CD4-positive, alpha-beta memory T cell (primary cell): Measurements from ENCODE around the gene SLC48A1. TPM values are rescaled to one million over a fixed set of nuclear protein-coding genes. Genes with fewer than 3 reads are reported as not detected.

ENCODE experiments used
- CTCF ChIA-PET: fragments of 350-600 bp; sonication (Branson Sonifier 250); formaldehyde crosslinking; loops from one replicate; lab custom pipeline; 2021; ENCODE audit warnings: inconsistent platforms; ENCODE audit not compliant: partially characterized antibody; lab: Charles Lee
- POLR2A ChIA-PET: fragments of 350-600 bp; sonication (Branson Sonifier 250); formaldehyde crosslinking; loops from one replicate; lab custom pipeline; 2021; ENCODE audit not compliant: partially characterized antibody; lab: Charles Lee
- DNase-seq, 5 donors: peaks; one replicate each; pipeline versions ENCODE4 v3.0.0 to v3.0.0-alpha.2; 2020 to 2022; ENCODE audit warnings: mixed read lengths in 1 of 5
- H3K27ac ChIP-seq: one replicate; pipeline ENCODE4 v1.7.0; 2013; ENCODE audit warnings: low read depth, low read length
- H3K27me3 ChIP-seq: 2 replicates; pipeline ENCODE4 v1.7.0; 2013; ENCODE audit warnings: mild to moderate bottlenecking, low read length, moderate library complexity; ENCODE audit not compliant: insufficient read depth
- H3K36me3 ChIP-seq: 2 replicates; pipeline ENCODE4 v1.7.0; 2013; ENCODE audit warnings: mild to moderate bottlenecking, low read length, moderate library complexity; ENCODE audit not compliant: insufficient read depth
- H3K4me1 ChIP-seq: 2 replicates; pipeline ENCODE4 v1.7.0; 2013; ENCODE audit warnings: mild to moderate bottlenecking, low read length, moderate library complexity; ENCODE audit not compliant: insufficient read depth
- H3K4me3 ChIP-seq, 2 donors: one replicate each; pipeline ENCODE4 v1.7.0; 2013; ENCODE audit warnings: low read length in 2 of 2, mild to moderate bottlenecking in 1 of 2
- H3K9me3 ChIP-seq, 2 donors: one replicate each; pipeline ENCODE4 v1.7.0; 2013; ENCODE audit warnings: low read length in 2 of 2, control low read depth in 1 of 2; ENCODE audit not compliant: control insufficient read depth in 1 of 2
- H3K27ac Mint-ChIP-seq, 7 donors: one replicate each; pipeline ENCODE4 v1.8.0; 2020 to 2021; ENCODE audit warnings: mixed read lengths in 7 of 7, mild to moderate bottlenecking in 6 of 7, inconsistent platforms in 3 of 7, moderate library complexity in 3 of 7
- H3K27me3 Mint-ChIP-seq, 2 donors: one replicate each; pipeline ENCODE4 v1.8.0; 2020 to 2021; ENCODE audit warnings: mixed read lengths in 2 of 2
- H3K36me3 Mint-ChIP-seq, 2 donors: one replicate each; pipeline ENCODE4 v1.8.0; 2020 to 2021; ENCODE audit warnings: mixed read lengths in 2 of 2, inconsistent platforms in 1 of 2, mild to moderate bottlenecking in 1 of 2
- H3K4me1 Mint-ChIP-seq, 4 donors: one replicate each; pipeline ENCODE4 v1.8.0; 2020 to 2021; ENCODE audit warnings: mixed read lengths in 4 of 4, mild to moderate bottlenecking in 1 of 4
- H3K4me3 Mint-ChIP-seq, 8 donors: one replicate each; pipeline ENCODE4 v1.8.0; 2020 to 2021; ENCODE audit warnings: mixed read lengths in 8 of 8, mild to moderate bottlenecking in 7 of 8, moderate library complexity in 6 of 8, inconsistent platforms in 3 of 8
- H3K9me3 Mint-ChIP-seq, 8 donors: one replicate each; pipeline ENCODE4 v1.8.0; 2020 to 2021; ENCODE audit warnings: mixed read lengths in 8 of 8, mild to moderate bottlenecking in 5 of 8, inconsistent platforms in 3 of 8, moderate library complexity in 1 of 8
- intact Hi-C: fragments of 100-400 bp; cut with micrococcal nuclease; formaldehyde crosslinking; loops from one replicate; pipeline ENCODE4 v1.15.1; 2023
- polyA plus RNA-seq, 2 donors: library from polyadenylated mRNA; unstranded; fragments of 300-500 nt; fragmentation: Illumina TruSeq; gene quantifications; one replicate each; pipeline ENCODE4 v1.2.3, GENCODE V29; 2021
- total RNA-seq, 2 experiments: library from RNA; stranded (reverse); gene quantifications; one replicate each; pipeline ENCODE4 v1.2.3, GENCODE V29; 2021

Gene SLC48A1
- total and polyA plus RNA-seq, 4 experiments from 2014 or later = 8.7 to 12.3 (median 10.6) TPM

DNA sequence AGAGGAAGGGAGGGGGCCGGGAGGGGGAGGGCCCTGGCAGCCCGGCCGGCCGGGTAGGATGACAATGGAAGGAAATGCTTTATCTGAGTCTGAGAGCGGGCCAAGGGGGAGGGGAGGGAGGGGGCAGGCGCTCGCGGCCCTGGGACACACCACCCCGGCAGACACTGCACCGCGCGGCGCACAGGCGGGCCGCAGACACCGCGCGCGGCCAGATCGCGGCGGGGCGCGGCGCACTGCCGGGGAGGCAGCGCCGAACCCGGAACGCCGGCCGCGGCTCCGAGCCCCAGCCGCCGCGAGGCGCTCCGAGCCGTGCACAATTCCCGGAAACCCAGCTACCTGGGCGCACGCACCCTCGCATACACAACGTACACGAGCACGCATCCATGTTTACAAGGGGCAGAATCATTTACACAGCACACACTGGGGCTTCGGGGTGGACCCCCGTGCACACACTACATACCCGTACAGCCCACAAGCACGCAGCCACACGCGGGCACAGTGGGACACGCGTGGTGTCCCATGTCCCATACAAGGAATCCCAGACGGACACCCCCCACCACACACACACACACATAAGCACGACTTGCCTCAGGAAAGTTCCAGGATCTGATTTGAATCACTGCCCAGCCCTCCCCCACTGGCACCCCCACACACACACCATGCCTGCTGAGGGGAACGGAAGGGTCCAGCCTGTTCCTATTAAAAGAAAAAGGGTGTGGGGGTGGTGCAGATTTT lies 47.0 kb downstream of the SLC48A1 start, which contains the start of gene HDAC7:
TSS of gene HDAC7 (minus strand) at position 8 of the 735 bp plus-strand sequence. CDS start 118 bp downstream, outside the sequence.
- H3K36me3 ChIP-seq = no peaks in the 10 kb centered on the region
- H3K27ac ChIP-seq = peak within 1 kb of the TSS; percentile 79
- no peaks in the 10 kb centered on the region for H3K9me3 ChIP-seq
- H3K27me3 ChIP-seq = no peaks in the 10 kb centered on the region
- Mint-ChIP-seq H3K4me3 (peak within 1 kb of the TSS; percentile 91 to 97 (median 95)), H3K27me3 (no peaks in the 10 kb centered on the region), H3K27ac (peak within 1 kb of the TSS; percentile 93 to 98 (median 97)), H3K9me3 (peaks cover 0 to 2% (median 0%) of the 10 kb centered on the region in 8 donors), H3K4me1 (peaks cover 62 to 87% (median 77%) of the 10 kb centered on the region in 4 donors), H3K36me3 (peaks cover 0 to 9% of the 10 kb centered on the region in 2 donors)
- intact Hi-C loops = loop anchor here (1.0 kb wide), 2 partner anchors 10 to 13 kb away; no protein-coding TSS in a partner anchor
- ChIA-PET CTCF (interaction anchor here (0.6 to 6.9 kb wide), 4 partner anchors 10 to 77 kb away, joined by 3 to 223 read pairs (median 41); no protein-coding TSS in a partner anchor), POLR2A (interaction anchor here (1.0 to 8.2 kb wide), 16 partner anchors 10 to 114 kb away, joined by 3 to 270 read pairs (median 4); partner anchors contain the start of genes RPAP3 and SLC48A1)
- peak; percentile 55 to 86 (median 68) for DNase-seq
- peak within 1 kb of the TSS; percentile 79 to 84 for H3K4me3 ChIP-seq
- peaks cover 87% of the 10 kb centered on the region for H3K4me1 ChIP-seq

- no peaks in the 10 kb centered on the region for H3K27me3 Mint-ChIP-seq
- peak overlapping the region; percentile 93 to 98 (median 97) for H3K27ac Mint-ChIP-seq
- no peaks in the 10 kb centered on the region for H3K36me3 ChIP-seq
- peak overlapping the region; percentile 91 to 97 (median 94) for H3K4me3 Mint-ChIP-seq
- no peaks in the 10 kb centered on the region for H3K27me3 ChIP-seq
- H3K27ac ChIP-seq = peak overlapping the region; percentile 79
- no peak for DNase-seq
- POLR2A ChIA-PET = interaction anchor here (1.1 to 8.2 kb wide), 8 partner anchors 11 to 115 kb away, joined by 4 to 270 read pairs (median 4); partner anchors contain the start of genes RPAP3 and SLC48A1
- intact Hi-C loops = loop anchor here (1.0 kb wide), 1 partner anchor 13 kb away; no protein-coding TSS in a partner anchor
- peaks cover 62 to 87% (median 77%) of the 10 kb centered on the region in 4 donors for H3K4me1 Mint-ChIP-seq
- CTCF ChIA-PET = interaction anchor here (0.6 to 6.9 kb wide), 5 partner anchors 8 to 78 kb away, joined by 3 to 223 read pairs (median 21); no protein-coding TSS in a partner anchor
- peaks cover 87% of the 10 kb centered on the region for H3K4me1 ChIP-seq
- no peak overlapping the region for H3K4me3 ChIP-seq
- H3K9me3 ChIP-seq = no peaks in the 10 kb centered on the region
- peaks cover 0 to 9% of the 10 kb centered on the region in 2 donors for H3K36me3 Mint-ChIP-seq
- peaks cover 0 to 2% (median 0%) of the 10 kb centered on the region in 8 donors for H3K9me3 Mint-ChIP-seq
Observed at GRCh38 chr12:47820631-47821345, 47.8 kb downstream of the SLC48A1 start.

DNA sequence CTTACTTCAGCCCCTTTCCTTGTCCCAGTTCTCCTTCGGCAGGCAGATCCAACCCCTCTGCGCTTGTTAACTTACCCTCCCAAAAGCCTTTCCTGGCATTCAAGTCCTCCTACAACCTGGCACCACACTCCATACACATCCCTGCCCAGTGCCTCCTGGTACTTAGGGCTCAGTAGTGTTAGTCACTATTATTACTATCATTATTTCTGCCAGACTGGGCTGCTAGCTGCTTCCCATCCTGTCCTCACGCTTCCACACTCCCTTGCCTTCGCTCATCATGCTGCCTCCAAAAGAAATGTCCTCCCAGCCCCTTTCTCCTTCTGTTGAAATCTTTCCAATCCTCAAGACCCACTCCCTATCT lies 48.3 kb downstream of the SLC48A1 start:
- Mint-ChIP-seq H3K4me1 (peaks cover 61 to 87% (median 77%) of the 10 kb centered on the region in 4 donors), H3K4me3 (peak overlapping the region in 7 of 8 donors; percentile 57 to 96 (median 91)), H3K9me3 (peaks cover 0 to 2% (median 0%) of the 10 kb centered on the region in 8 donors), H3K27me3 (no peaks in the 10 kb centered on the region), H3K27ac (peak overlapping the region; percentile 89 to 98 (median 96)), H3K36me3 (peaks cover 0 to 9% of the 10 kb centered on the region in 2 donors)
- Histone ChIP-seq H3K9me3 (no peaks in the 10 kb centered on the region), H3K4me3 (no peak overlapping the region), H3K4me1 (peaks cover 87% of the 10 kb centered on the region), H3K27ac (peak overlapping the region; percentile 79), H3K36me3 (no peaks in the 10 kb centered on the region), H3K27me3 (no peaks in the 10 kb centered on the region)
- intact Hi-C loops = no loop called here
- no peak for DNase-seq
- ChIA-PET CTCF (interaction anchor here (2.4 to 6.9 kb wide), 3 partner anchors 8 to 79 kb away, joined by 13 to 223 read pairs (median 61); no protein-coding TSS in a partner anchor), POLR2A (interaction anchor here (1.2 to 8.2 kb wide), 3 partner anchors 11 to 114 kb away, joined by 4 to 270 read pairs (median 196); no protein-coding TSS in a partner anchor)

DNA sequence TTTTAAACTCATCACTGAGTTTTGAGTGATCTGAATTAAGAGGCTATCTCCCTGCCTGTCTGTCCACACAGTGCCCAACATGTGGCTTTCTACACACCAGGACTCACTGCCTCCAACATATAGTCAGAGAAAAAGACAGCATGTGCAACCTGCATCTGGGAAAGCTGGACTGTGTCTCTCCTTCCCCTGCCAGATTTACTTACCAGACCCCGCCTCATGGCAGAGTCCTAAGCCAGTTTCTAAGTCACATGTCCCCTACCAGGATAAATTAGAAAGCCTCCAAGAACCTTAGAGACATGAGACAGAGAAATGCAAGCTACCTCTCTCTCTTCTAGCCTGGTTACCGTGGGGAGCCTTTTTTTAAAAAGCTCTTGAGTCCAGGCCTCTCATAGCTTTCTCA lies 49.4 kb downstream of the SLC48A1 start:
- Mint-ChIP-seq H3K4me1 (peaks cover 59 to 87% (median 76%) of the 10 kb centered on the region in 4 donors), H3K36me3 (peaks cover 0 to 5% of the 10 kb centered on the region in 2 donors), H3K4me3 (peak overlapping the region in 4 of 8 donors; percentile 15 to 38 (median 30)), H3K9me3 (peaks cover 0 to 2% (median 0%) of the 10 kb centered on the region in 8 donors), H3K27ac (peak overlapping the region; percentile 72 to 97 (median 83)), H3K27me3 (no peaks in the 10 kb centered on the region)
- no peaks in the 10 kb centered on the region for H3K9me3 ChIP-seq
- intact Hi-C loops = no loop called here
- no peak for DNase-seq
- no peaks in the 10 kb centered on the region for H3K36me3 ChIP-seq
- H3K27ac ChIP-seq = no peak overlapping the region
- CTCF ChIA-PET = interaction anchor here (0.7 to 6.9 kb wide), 4 partner anchors 9 to 80 kb away, joined by 3 to 223 read pairs (median 37); no protein-coding TSS in a partner anchor
- H3K27me3 ChIP-seq = no peaks in the 10 kb centered on the region
- peaks cover 87% of the 10 kb centered on the region for H3K4me1 ChIP-seq
- no peak overlapping the region for H3K4me3 ChIP-seq
- POLR2A ChIA-PET = interaction anchor here (7.1 to 8.2 kb wide), 2 partner anchors 11 to 12 kb away, joined by 196 to 270 read pairs; no protein-coding TSS in a partner anchor

- Mint-ChIP-seq H3K27ac (peak overlapping the region; percentile 14 to 93 (median 80)), H3K4me1 (peaks cover 56 to 84% (median 72%) of the 10 kb centered on the region in 4 donors), H3K4me3 (peak overlapping the region in 3 of 8 donors; percentile 27 to 53 (median 50)), H3K9me3 (peaks cover 0 to 2% (median 0%) of the 10 kb centered on the region in 8 donors), H3K27me3 (no peaks in the 10 kb centered on the region), H3K36me3 (peaks cover 0 to 5% of the 10 kb centered on the region in 2 donors)
- intact Hi-C loops = no loop called here
- no peaks in the 10 kb centered on the region for H3K9me3 ChIP-seq
- no peaks in the 10 kb centered on the region for H3K36me3 ChIP-seq
- H3K27me3 ChIP-seq = no peaks in the 10 kb centered on the region
- CTCF ChIA-PET = interaction anchor here (0.7 to 6.9 kb wide), 4 partner anchors 10 to 80 kb away, joined by 3 to 223 read pairs (median 37); no protein-coding TSS in a partner anchor
- no peak overlapping the region for H3K4me3 ChIP-seq
- H3K27ac ChIP-seq = no peak overlapping the region
- no peak for DNase-seq
- POLR2A ChIA-PET = interaction anchor here (7.1 to 8.2 kb wide), 2 partner anchors 10 to 13 kb away, joined by 196 to 270 read pairs; no protein-coding TSS in a partner anchor
- peaks cover 86% of the 10 kb centered on the region for H3K4me1 ChIP-seq
Observed at GRCh38 chr12:47822863-47823262, 49.8 kb downstream of the SLC48A1 start.

- CTCF ChIA-PET = interaction anchor here (0.7 to 22.4 kb wide), 7 partner anchors 9 to 56 kb away, joined by 3 to 568 read pairs (median 12); no protein-coding TSS in a partner anchor
Observed at GRCh38 chr12:47823422-47824086, 50.5 kb downstream of the SLC48A1 start.

More at GRCh38 chr12:47823422-47824086, 50.5 kb downstream of the SLC48A1 start:
- peaks cover 86% of the 10 kb centered on the region for H3K4me1 ChIP-seq
- Mint-ChIP-seq H3K9me3 (peaks cover 0 to 2% (median 0%) of the 10 kb centered on the region in 8 donors), H3K36me3 (peaks cover 0 to under 1% of the 10 kb centered on the region in 2 donors), H3K4me3 (peak overlapping the region in 7 of 8 donors; percentile 71 to 88 (median 83)), H3K27ac (peak overlapping the region; percentile 93 to 98 (median 96)), H3K27me3 (no peaks in the 10 kb centered on the region), H3K4me1 (peaks cover 58 to 84% (median 73%) of the 10 kb centered on the region in 4 donors)
- POLR2A ChIA-PET = interaction anchor here (1.9 to 19.2 kb wide), 7 partner anchors 10 to 117 kb away, joined by 4 to 516 read pairs (median 38); partner anchors contain the start of gene RPAP3
- peak overlapping the region; percentile 53 for H3K27ac ChIP-seq
- H3K9me3 ChIP-seq = no peaks in the 10 kb centered on the region
- H3K27me3 ChIP-seq = no peaks in the 10 kb centered on the region
- intact Hi-C loops = loop anchor here (1.0 kb wide), 3 partner anchors 10 to 15 kb away; no protein-coding TSS in a partner anchor
- DNase-seq = no peak
- H3K36me3 ChIP-seq = no peaks in the 10 kb centered on the region
- no peak overlapping the region for H3K4me3 ChIP-seq
